ENCODE results near the gene CLTCL1. TPM values are rescaled to one million over a fixed set of nuclear protein-coding genes. Genes with fewer than 3 reads are reported as not detected.

Gene CLTCL1
- polyA plus RNA-seq, 3 donors = 4.9 to 6.1 (median 5.0) TPM

Other genes starting within 250 kb of the CLTCL1 start
- gene DGCR2, start 169.3 kb downstream of the CLTCL1 start, polyA plus RNA-seq (ENCODE audit: insufficient read length in 3 of 3) = 10 to 100 TPM; 66.1 to 84.0 (median 72.6) TPM
- not detected for gene TSSK2, start 160.4 kb downstream of the CLTCL1 start, polyA plus RNA-seq (ENCODE audit: insufficient read length in 3 of 3)
- 10 to 100 TPM; 11.5 to 17.3 (median 15.7) TPM for gene ESS2, start 147.1 kb downstream of the CLTCL1 start, polyA plus RNA-seq (ENCODE audit: insufficient read length in 3 of 3)
- not detected for gene GSC2, start 141.4 kb downstream of the CLTCL1 start, polyA plus RNA-seq (ENCODE audit: insufficient read length in 3 of 3)
- gene SLC25A1, start 113.0 kb downstream of the CLTCL1 start, polyA plus RNA-seq (ENCODE audit: insufficient read length in 3 of 3) = 10 to 100 TPM; 61.9 to 97.7 (median 91.3) TPM
- gene HIRA, start 140.0 kb upstream of the CLTCL1 start, polyA plus RNA-seq (ENCODE audit: insufficient read length in 3 of 3) = 10 to 100 TPM; 29.9 to 37.5 (median 33.3) TPM
- 10 to 100 TPM; 42.8 to 48.0 (median 44.1) TPM for gene MRPL40, start 140.8 kb upstream of the CLTCL1 start, polyA plus RNA-seq (ENCODE audit: insufficient read length in 3 of 3)
- gene C22orf39, start 156.0 kb upstream of the CLTCL1 start, polyA plus RNA-seq (ENCODE audit: insufficient read length in 3 of 3) = 10 to 100 TPM; 39.8 to 45.9 (median 41.2) TPM
- gene UFD1, start 187.5 kb upstream of the CLTCL1 start, polyA plus RNA-seq (ENCODE audit: insufficient read length in 3 of 3) = 10 to 100 TPM; 62.1 to 65.5 (median 62.9) TPM
- 10 to 100 TPM; 17.9 to 25.3 (median 21.0) TPM for gene CDC45, start 188.2 kb upstream of the CLTCL1 start, polyA plus RNA-seq (ENCODE audit: insufficient read length in 3 of 3)
- 10 to 100 TPM; 16.3 to 40.9 (median 40.7) TPM for gene CLDN5, start 232.7 kb upstream of the CLTCL1 start, polyA plus RNA-seq (ENCODE audit: insufficient read length in 3 of 3)